ENCODE measurements around the gene MYH14. TPM values are rescaled to one million over a fixed set of nuclear protein-coding genes. Genes with fewer than 3 reads are reported as not detected.

MYH14 gene
- total and polyA plus RNA-seq, 9 of the 15 experiments (the other 6 are each of a cell fraction or from before 2014, with no cell fraction given) = 0.04 to 0.86 (median 0.19) TPM; not detected in 2

DNA sequence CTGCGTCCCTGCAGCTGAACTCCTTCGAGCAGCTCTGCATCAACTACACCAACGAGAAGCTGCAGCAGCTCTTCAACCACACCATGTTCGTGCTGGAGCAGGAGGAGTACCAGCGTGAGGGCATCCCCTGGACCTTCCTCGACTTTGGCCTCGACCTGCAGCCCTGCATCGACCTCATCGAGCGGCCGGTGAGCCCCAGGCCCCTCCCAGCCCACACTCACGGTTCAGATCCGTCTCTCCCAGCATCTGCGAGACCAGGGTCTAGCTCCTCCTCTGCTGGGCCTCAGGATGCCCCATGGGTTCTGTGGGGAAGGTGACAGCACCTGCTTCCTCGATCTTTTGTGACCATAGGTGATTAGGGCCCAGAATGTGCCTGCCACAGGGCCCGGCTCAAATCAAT lies 46.2 kb downstream of the MYH14 start:
- in situ Hi-C loops (cut with MboI) = no loop called here
- H3K79me2 ChIP-seq (ENCODE audit: control insufficient read depth, insufficient read depth, low read length) = no peaks in the 10 kb centered on the region
- WGBS (ENCODE audit: insufficient coverage, low coverage, missing lambda C conversion rate) = 1% methylated on average over 12 of the region's 16 CpGs
- H3K27ac ChIP-seq (ENCODE audit: extremely low read depth, low read depth, low read length) = no peak overlapping the region
- no peaks in the 10 kb centered on the region for H3K4me1 ChIP-seq (replicated peaks in 1 of 2; ENCODE audit: control insufficient read depth in 2 of 2, insufficient read depth in 2 of 2, low read length in 2 of 2)
- no peaks in the 10 kb centered on the region for H3K36me3 ChIP-seq (ENCODE audit: control insufficient read depth, insufficient read depth, low read length)
- ChIA-PET CTCF (ENCODE audit: low intra/inter-chr PET ratio) (interaction anchor here (0.7 kb wide), 1 partner anchor 12 kb away, joined by 3 read pairs; no protein-coding TSS in a partner anchor), POLR2A (interaction anchor here (0.5 to 0.8 kb wide), 2 partner anchors 47 to 169 kb away, joined by 3 read pairs; no protein-coding TSS in a partner anchor)
- H2AFZ ChIP-seq (ENCODE audit: low read depth, low read length) = no peak overlapping the region
- no peaks in the 10 kb centered on the region for H3K9me1 ChIP-seq (ENCODE audit: control insufficient read depth, insufficient read depth, low read length)
- no TSS peak for BruUV-seq (replicated peaks)
- H3K9ac ChIP-seq (ENCODE audit: insufficient read depth in 1 of 2, low read depth in 2 of 2, low read length in 2 of 2) = peak overlapping the region in 1 of 2 experiments; percentile 23; a peak in 1 of 4 replicates
- FAIRE-seq (no peak), DNase-seq (ENCODE audit: extremely low read depth in 1 of 4, low spot score in 3 of 4) (no peak), ATAC-seq (no peak; the same call in 2 of the 3 replicates)
- H3K4me2 ChIP-seq (ENCODE audit: insufficient read depth, low read length) = no peak overlapping the region
- H3K9me3 ChIP-seq (replicated peaks; ENCODE audit: control insufficient read depth, insufficient read depth, low read depth, low read length) = peaks cover 7% of the 10 kb centered on the region; the same call in 1 of the 2 replicates
- 0 out of 2 replicates have a peak, but pooled peaks cover 5% of the 10 kb centered on the region for H4K20me1 ChIP-seq (replicated peaks; ENCODE audit: control insufficient read depth, insufficient read depth, low read length)
- no peak overlapping the region for H3K4me3 ChIP-seq
- peaks cover 19 to 50% of the 10 kb centered on the region in 2 experiments; a peak in 4 of 5 replicates for H3K27me3 ChIP-seq (ENCODE audit: control insufficient read depth in 2 of 2, insufficient read depth in 2 of 2, low read length in 2 of 2)
- intact Hi-C loops (cut with micrococcal nuclease) = no loop called here
- TF ChIP-seq TBL1XR1 (IDR thresholded peaks at IDR 0.05; ENCODE audit: low read length in 2 of 2) (no peak), NFE2L1 (tag; IDR thresholded peaks at IDR 0.05; ENCODE audit: borderline replicate concordance, low read depth) (no peak), RFX5 (IDR thresholded peaks at IDR 0.05; ENCODE audit: low read depth, low read length) (no peak), MECOM (CRISPR knock-in tag; IDR thresholded peaks at IDR 0.05) (no peak), RUNX1 (IDR thresholded peaks at IDR 0.05; ENCODE audit: low read depth) (no peak), CSDE1 (IDR thresholded peaks at IDR 0.05) (no peak), ZNF347 (CRISPR knock-in tag; IDR thresholded peaks at IDR 0.05; ENCODE audit: low read depth) (no peak), ZNF134 (CRISPR knock-in tag; conservative IDR thresholded peaks at IDR 0.05) (no peak), HLTF (IDR thresholded peaks at IDR 0.05) (no peak), FOXP1 (CRISPR knock-in tag; IDR thresholded peaks at IDR 0.05) (no peak), SMAD3 (CRISPR knock-in tag; conservative IDR thresholded peaks at IDR 0.05) (no peak)
- TF ChIP-seq, protein P1, sequence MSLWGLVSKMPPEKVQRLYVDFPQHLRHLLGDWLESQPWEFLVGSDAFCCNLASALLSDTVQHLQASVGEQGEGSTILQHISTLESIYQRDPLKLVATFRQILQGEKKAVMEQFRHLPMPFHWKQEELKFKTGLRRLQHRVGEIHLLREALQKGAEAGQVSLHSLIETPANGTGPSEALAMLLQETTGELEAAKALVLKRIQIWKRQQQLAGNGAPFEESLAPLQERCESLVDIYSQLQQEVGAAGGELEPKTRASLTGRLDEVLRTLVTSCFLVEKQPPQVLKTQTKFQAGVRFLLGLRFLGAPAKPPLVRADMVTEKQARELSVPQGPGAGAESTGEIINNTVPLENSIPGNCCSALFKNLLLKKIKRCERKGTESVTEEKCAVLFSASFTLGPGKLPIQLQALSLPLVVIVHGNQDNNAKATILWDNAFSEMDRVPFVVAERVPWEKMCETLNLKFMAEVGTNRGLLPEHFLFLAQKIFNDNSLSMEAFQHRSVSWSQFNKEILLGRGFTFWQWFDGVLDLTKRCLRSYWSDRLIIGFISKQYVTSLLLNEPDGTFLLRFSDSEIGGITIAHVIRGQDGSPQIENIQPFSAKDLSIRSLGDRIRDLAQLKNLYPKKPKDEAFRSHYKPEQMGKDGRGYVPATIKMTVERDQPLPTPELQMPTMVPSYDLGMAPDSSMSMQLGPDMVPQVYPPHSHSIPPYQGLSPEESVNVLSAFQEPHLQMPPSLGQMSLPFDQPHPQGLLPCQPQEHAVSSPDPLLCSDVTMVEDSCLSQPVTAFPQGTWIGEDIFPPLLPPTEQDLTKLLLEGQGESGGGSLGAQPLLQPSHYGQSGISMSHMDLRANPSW (CRISPR knock-in tag; IDR thresholded peaks at IDR 0.05) = no peak
- TF ChIP-seq, protein P2, sequence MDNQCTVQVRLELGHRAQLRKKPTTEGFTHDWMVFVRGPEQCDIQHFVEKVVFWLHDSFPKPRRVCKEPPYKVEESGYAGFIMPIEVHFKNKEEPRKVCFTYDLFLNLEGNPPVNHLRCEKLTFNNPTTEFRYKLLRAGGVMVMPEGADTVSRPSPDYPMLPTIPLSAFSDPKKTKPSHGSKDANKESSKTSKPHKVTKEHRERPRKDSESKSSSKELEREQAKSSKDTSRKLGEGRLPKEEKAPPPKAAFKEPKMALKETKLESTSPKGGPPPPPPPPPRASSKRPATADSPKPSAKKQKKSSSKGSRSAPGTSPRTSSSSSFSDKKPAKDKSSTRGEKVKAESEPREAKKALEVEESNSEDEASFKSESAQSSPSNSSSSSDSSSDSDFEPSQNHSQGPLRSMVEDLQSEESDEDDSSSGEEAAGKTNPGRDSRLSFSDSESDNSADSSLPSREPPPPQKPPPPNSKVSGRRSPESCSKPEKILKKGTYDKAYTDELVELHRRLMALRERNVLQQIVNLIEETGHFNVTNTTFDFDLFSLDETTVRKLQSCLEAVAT (IDR thresholded peaks at IDR 0.05) = no peak
- TF ChIP-seq, protein P3, sequence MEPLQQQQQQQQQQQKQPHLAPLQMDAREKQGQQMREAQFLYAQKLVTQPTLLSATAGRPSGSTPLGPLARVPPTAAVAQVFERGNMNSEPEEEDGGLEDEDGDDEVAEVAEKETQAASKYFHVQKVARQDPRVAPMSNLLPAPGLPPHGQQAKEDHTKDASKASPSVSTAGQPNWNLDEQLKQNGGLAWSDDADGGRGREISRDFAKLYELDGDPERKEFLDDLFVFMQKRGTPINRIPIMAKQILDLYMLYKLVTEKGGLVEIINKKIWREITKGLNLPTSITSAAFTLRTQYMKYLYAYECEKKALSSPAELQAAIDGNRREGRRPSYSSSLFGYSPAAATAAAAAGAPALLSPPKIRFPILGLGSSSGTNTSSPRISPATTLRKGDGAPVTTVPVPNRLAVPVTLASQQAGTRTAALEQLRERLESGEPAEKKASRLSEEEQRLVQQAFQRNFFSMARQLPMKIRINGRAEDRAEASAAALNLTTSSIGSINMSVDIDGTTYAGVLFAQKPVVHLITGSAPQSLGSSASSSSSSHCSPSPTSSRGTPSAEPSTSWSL (CRISPR knock-in tag; IDR thresholded peaks at IDR 0.05; ENCODE audit: borderline replicate concordance) = no peak
- TF ChIP-seq, protein P4, sequence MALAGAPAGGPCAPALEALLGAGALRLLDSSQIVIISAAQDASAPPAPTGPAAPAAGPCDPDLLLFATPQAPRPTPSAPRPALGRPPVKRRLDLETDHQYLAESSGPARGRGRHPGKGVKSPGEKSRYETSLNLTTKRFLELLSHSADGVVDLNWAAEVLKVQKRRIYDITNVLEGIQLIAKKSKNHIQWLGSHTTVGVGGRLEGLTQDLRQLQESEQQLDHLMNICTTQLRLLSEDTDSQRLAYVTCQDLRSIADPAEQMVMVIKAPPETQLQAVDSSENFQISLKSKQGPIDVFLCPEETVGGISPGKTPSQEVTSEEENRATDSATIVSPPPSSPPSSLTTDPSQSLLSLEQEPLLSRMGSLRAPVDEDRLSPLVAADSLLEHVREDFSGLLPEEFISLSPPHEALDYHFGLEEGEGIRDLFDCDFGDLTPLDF (CRISPR knock-in tag; IDR thresholded peaks at IDR 0.05) = no peak

All from K562 (cell line).